Upper lobe of left lung (tissue), 4 donors: Measurements from ENCODE around the gene IL4.

Experiments used
- CTCF ChIP-seq, 6 experiments: fragments of 450-650 bp in 4 of 6; fragments of 200-600 bp in 2 of 6; sonication (generic) in 2 of 6; IDR thresholded peaks; one replicate each; pipeline ENCODE4 v1.5.1; 2016 to 2019; ENCODE audit warnings: antibody characterized with exemption in 6 of 6
- EP300 ChIP-seq, 4 donors: sonication (generic); formaldehyde crosslinking; IDR thresholded peaks; one replicate each; pipeline ENCODE4 v1.5.1; 2017; ENCODE audit warnings: antibody characterized with exemption in 4 of 4, control low read depth in 2 of 4
- POLR2AphosphoS5 ChIP-seq, 2 donors: sonication (generic); formaldehyde crosslinking; IDR thresholded peaks; one replicate each; pipeline ENCODE4 v1.5.1; 2017; ENCODE audit warnings: antibody characterized with exemption in 2 of 2

- TF ChIP-seq EP300 (IDR thresholded peaks at IDR 0.05) (no peak), POLR2AphosphoS5 (IDR thresholded peaks at IDR 0.05) (no peak), CTCF (IDR thresholded peaks at IDR 0.05) (no peak)
These were observed 56.1 kb downstream of the IL4 start for GRCh38 chr5:132729896-132730295.
